ENCODE results near the gene IPP. TPM values are rescaled to one million over a fixed set of nuclear protein-coding genes. Genes with fewer than 3 reads are reported as not detected.

The IPP gene
- 10 to 100 TPM in 1 of 4 donors, 1 to 10 TPM in 3; 4.2 to 21.1 (median 7.5) TPM for polyA plus RNA-seq
- long read RNA-seq, donor 1: 0 reads
- long read RNA-seq, donor 2: 0 reads
- long read RNA-seq, donor 3: 0 reads
- long read RNA-seq, donor 4: 0 reads
- long read RNA-seq, donor 5, partial matches to known transcripts: 0 of 1 reads
- long read RNA-seq, donor 5, other reads (novel, unspliced or antisense): 0 of 1 reads
- long read RNA-seq, donor 6, partial matches to known transcripts: 0 of 1 reads
- long read RNA-seq, donor 6, other reads (novel, unspliced or antisense): 0 of 1 reads
- long read RNA-seq, donor 7: 0 reads
- long read RNA-seq, donor 8: 0 reads
- long read RNA-seq, donor 9, partial matches to known transcripts: 0 of 7 reads
- long read RNA-seq, donor 9, other reads (novel, unspliced or antisense): 7 of 7 reads
- long read RNA-seq, donor 10, partial matches to known transcripts: 86 of 124 reads
- long read RNA-seq, donor 10, other reads (novel, unspliced or antisense): 35 of 124 reads

DNA sequence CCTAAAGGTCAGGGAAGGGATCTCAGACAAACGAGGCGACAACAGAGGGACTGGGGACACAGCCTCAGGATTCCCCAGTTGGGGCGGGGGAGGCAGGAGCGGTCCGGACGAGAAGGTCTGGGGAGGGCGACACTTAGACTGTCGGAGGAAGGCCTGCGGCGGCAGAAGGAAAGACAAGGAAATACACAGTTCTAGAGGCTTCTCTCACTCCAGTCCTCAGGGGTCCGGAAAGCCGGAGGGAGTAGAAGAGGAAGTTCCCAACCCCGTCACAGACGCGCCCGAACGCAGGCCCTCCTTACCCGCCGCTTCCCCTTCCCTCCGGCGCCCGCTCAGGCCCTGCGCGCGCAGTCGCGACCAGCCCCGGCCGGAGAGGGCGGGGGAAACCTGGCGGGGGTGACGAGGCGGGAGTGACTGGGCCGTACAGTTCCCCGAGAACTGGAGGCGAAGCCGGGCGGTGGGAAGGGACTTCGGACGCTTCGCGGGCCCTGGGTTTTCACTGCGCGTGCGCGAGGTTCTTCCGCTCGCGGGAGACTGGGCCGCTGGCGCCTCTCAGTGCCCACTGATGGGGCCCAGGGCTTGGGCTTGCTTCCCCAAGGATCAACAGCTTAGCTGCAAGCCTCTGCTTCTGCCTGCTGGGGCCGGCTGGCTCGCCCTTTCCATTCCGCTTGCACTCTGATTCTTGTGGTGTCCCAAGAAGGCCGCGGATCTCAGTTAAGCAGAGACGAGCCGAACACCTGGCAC, at the start of gene IPP:
IPP (minus strand) TSS at position 356 of the 741 bp plus-strand sequence. CDS start 4,242 bp downstream, outside the sequence.
- peak within 1 kb of the TSS; percentile 57 to 81 (median 67) for H3K4me3 ChIP-seq (ENCODE audit: low read depth in 1 of 3, low read length in 3 of 3)
- 0 to 1% (median 0%) methylated on average over 56 to 58 of the region's 58 CpGs for WGBS, 3 donors
- peaks cover 0 to 25% of the 10 kb centered on the region in 2 donors for H3K9me3 ChIP-seq (ENCODE audit: control insufficient read depth in 2 of 2, insufficient read depth in 1 of 2, low read depth in 1 of 2, low read length in 1 of 2)
- FAIRE-seq (no peak), DNase-seq (peak; percentile 99)
- H3K36me3 ChIP-seq (ENCODE audit: control insufficient read depth in 3 of 3, insufficient read depth in 2 of 3, low read depth in 1 of 3, low read length in 3 of 3): peaks cover 0 to 10% (median 0%) of the 10 kb centered on the region in 3 donors
- H3K27ac ChIP-seq (ENCODE audit: low read depth in 1 of 3, low read length in 2 of 3): peak within 1 kb of the TSS; percentile 89 to 99 (median 91)
- no peaks in the 10 kb centered on the region for H3K27me3 ChIP-seq (ENCODE audit: control insufficient read depth in 3 of 3, insufficient read depth in 3 of 3, low read length in 3 of 3)
- H3K4me1 ChIP-seq (ENCODE audit: control insufficient read depth in 3 of 3, insufficient read depth in 2 of 3, low read depth in 1 of 3, low read length in 2 of 3): peaks cover 0 to 4% (median 0%) of the 10 kb centered on the region in 3 donors

DNA sequence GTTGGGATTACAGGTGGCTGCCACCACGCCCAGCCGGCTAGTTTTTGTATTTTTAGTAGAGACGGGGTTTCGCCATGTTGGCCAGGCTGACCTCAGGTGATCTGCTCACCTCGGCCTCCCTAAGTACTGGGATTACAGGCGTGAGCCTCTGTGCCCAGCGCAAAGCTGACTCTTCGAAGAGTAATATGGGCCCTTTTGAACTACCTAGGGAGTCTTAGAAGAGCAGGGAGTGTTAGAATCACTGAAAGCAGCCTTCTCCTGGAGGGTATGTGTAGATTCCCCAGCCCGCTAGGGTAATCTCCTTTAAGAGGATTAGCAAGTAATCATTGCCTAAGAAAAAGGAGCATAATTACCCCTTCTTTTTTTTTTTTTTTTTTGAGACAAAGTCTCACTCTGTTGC, 46.5 kb upstream of the IPP start:
- Histone ChIP-seq H3K27me3 (ENCODE audit: control insufficient read depth in 3 of 3, insufficient read depth in 3 of 3, low read length in 3 of 3) (no peaks in the 10 kb centered on the region), H3K9me3 (ENCODE audit: control insufficient read depth in 2 of 2, insufficient read depth in 1 of 2, low read depth in 1 of 2, low read length in 1 of 2) (no peaks in the 10 kb centered on the region), H3K4me1 (ENCODE audit: control insufficient read depth in 3 of 3, insufficient read depth in 2 of 3, low read depth in 1 of 3, low read length in 2 of 3) (no peaks in the 10 kb centered on the region), H3K27ac (ENCODE audit: low read depth in 1 of 3, low read length in 2 of 3) (no peak overlapping the region), H3K36me3 (ENCODE audit: control insufficient read depth in 3 of 3, insufficient read depth in 2 of 3, low read depth in 1 of 3, low read length in 3 of 3) (no peaks in the 10 kb centered on the region), H3K4me3 (ENCODE audit: low read depth in 1 of 3, low read length in 3 of 3) (no peak overlapping the region)
- 91 to 95% (median 91%) methylated on average over 9 of the region's 9 CpGs for WGBS, 3 donors
- no peak for FAIRE-seq
- DNase-seq: no peak

DNA sequence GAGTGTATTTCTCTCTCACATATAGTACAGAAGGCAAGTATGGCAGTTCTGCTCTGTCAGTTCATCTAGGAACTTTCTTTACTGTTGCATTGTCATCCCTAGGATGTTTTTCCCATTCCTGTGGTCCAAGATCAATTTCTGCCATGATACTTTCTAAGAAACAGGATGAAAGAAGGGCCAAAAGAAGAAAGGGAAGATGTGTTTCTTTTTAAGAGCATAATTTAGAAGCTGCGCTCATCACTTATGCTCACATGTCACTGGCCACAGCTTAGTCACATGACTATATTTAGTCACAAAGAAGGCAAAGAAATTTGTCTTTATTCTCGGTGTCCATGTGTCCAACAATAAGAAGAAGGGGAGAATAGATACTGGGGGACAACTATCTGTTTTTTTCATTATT, 45.9 kb upstream of the IPP start:
- H3K27ac ChIP-seq (ENCODE audit: low read depth in 1 of 3, low read length in 2 of 3): no peak overlapping the region
- FAIRE-seq: no peak
- no peaks in the 10 kb centered on the region for H3K27me3 ChIP-seq (ENCODE audit: control insufficient read depth in 3 of 3, insufficient read depth in 3 of 3, low read length in 3 of 3)
- no peak for DNase-seq
- H3K4me3 ChIP-seq (ENCODE audit: low read depth in 1 of 3, low read length in 3 of 3): no peak overlapping the region
- H3K36me3 ChIP-seq (ENCODE audit: control insufficient read depth in 3 of 3, insufficient read depth in 2 of 3, low read depth in 1 of 3, low read length in 3 of 3): no peaks in the 10 kb centered on the region
- 79 to 86% (median 84%) methylated on average over 2 of the region's 2 CpGs for WGBS, 3 donors
- no peaks in the 10 kb centered on the region for H3K9me3 ChIP-seq (ENCODE audit: control insufficient read depth in 2 of 2, insufficient read depth in 1 of 2, low read depth in 1 of 2, low read length in 1 of 2)
- H3K4me1 ChIP-seq (ENCODE audit: control insufficient read depth in 3 of 3, insufficient read depth in 2 of 3, low read depth in 1 of 3, low read length in 2 of 3): no peaks in the 10 kb centered on the region

DNA sequence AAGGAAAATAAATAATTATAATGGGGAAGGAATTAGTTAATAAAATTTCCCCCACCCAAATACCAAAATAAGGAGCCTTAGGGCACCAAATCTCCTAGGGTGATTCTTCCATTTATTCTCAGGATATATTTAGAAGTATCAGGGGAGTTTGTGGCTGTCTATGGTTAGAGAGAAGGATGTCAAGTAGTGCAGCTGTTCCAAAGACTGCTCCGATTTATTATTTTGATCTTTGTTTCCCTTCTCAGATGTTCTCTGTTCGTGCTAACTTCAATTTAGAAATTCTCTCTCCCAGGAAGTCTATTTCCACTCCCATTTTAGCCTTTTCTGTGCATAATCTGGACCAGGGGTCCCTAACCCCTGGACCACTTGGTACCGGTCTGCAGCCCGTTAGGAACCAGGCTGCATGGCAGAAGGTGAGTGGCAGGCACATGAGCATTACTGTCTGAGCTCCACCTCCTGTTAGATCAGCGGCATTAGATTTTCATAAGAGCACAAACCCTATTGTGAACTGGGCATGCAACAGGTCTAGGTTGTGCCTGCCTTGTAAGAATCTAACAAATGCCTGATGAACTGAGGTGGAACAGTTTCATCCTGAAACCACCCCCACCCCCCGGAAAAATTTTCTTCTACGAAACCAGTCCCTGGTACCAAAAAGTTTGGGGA, 43.6 kb upstream of the IPP start:
- no peaks in the 10 kb centered on the region for H3K27me3 ChIP-seq (ENCODE audit: control insufficient read depth in 3 of 3, insufficient read depth in 3 of 3, low read length in 3 of 3)
- FAIRE-seq (no peak), DNase-seq (peak in 1 of 2 donors; percentile 21)
- H3K4me1 ChIP-seq (ENCODE audit: control insufficient read depth in 3 of 3, insufficient read depth in 2 of 3, low read depth in 1 of 3, low read length in 2 of 3): no peaks in the 10 kb centered on the region
- H3K4me3 ChIP-seq (ENCODE audit: low read depth in 1 of 3, low read length in 3 of 3): no peak overlapping the region
- H3K9me3 ChIP-seq (ENCODE audit: control insufficient read depth in 2 of 2, insufficient read depth in 1 of 2, low read depth in 1 of 2, low read length in 1 of 2): no peaks in the 10 kb centered on the region
- 42 to 58% (median 49%) methylated on average over 7 of the region's 7 CpGs for WGBS, 3 donors
- no peaks in the 10 kb centered on the region for H3K36me3 ChIP-seq (ENCODE audit: control insufficient read depth in 3 of 3, insufficient read depth in 2 of 3, low read depth in 1 of 3, low read length in 3 of 3)
- H3K27ac ChIP-seq (ENCODE audit: low read depth in 1 of 3, low read length in 2 of 3): no peak overlapping the region

DNA sequence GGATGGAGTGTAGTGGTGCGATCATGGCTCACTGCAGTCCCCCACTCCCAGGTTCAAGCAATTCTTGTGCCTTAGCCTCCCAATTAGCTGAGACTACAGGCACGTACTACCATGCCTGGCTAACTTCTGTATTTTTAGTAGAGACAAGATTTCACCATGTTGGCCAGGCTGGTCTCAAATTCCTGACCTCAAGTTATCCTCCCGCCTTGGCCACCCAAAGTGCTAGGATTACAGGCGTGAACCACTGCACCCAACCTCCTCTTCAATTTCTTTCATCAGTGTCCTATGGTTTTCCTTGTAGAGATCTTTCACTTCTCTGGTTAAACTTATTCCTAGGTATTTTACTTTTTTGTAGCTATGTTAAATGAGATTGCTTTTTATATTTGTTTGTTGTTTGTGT, 42.3 kb upstream of the IPP start:
- Histone ChIP-seq H3K36me3 (ENCODE audit: control insufficient read depth in 3 of 3, insufficient read depth in 2 of 3, low read depth in 1 of 3, low read length in 3 of 3) (no peaks in the 10 kb centered on the region), H3K9me3 (ENCODE audit: control insufficient read depth in 2 of 2, insufficient read depth in 1 of 2, low read depth in 1 of 2, low read length in 1 of 2) (no peaks in the 10 kb centered on the region), H3K27me3 (ENCODE audit: control insufficient read depth in 3 of 3, insufficient read depth in 3 of 3, low read length in 3 of 3) (no peaks in the 10 kb centered on the region), H3K27ac (ENCODE audit: low read depth in 1 of 3, low read length in 2 of 3) (no peak overlapping the region), H3K4me1 (ENCODE audit: control insufficient read depth in 3 of 3, insufficient read depth in 2 of 3, low read depth in 1 of 3, low read length in 2 of 3) (no peaks in the 10 kb centered on the region), H3K4me3 (ENCODE audit: low read depth in 1 of 3, low read length in 3 of 3) (no peak overlapping the region)
- DNase-seq: no peak
- no peak for FAIRE-seq
- 89 to 97% (median 92%) methylated on average over 4 of the region's 4 CpGs for WGBS, 3 donors

DNA sequence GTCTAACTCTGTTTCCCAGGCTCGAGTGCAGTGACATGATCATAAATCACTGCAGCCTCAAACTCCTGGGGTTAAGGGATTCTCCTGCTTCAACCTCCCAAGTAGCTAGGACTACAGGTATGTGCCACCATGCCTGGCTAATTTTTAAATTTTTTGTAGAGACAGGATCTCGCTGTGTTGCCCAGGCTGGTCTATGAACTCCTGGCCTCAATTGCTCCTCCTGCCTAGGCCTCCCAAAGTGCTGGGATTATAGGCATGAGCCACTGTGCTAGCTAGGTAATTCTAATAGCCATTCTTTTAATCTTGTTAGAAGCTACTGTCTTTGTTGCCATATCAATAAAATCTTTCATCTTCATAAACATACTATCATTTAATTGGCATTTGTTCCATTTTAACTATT, 39.1 kb upstream of the IPP start:
- no peak for FAIRE-seq
- 66 to 78% (median 71%) methylated on average over 2 of the region's 2 CpGs for WGBS, 3 donors

DNA sequence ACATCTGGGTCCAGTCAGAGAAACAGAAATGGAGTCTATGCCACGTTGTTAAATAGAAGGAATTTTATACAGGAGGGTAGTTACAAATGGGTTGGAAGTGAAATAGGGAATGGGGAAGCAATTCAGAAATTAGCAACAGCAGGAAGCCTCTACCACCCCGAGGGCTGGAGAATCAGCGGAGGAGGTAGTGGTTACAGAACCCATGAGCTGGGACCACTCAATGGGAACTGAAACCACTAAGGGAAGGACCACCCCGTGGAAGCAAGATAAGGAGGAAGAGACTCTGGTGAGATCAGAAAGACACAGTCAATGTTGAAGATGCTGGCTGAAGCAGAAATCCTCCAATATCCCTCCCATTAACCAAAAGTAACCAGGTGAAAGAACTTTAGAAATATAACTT, 37.5 kb upstream of the IPP start:
- Histone ChIP-seq H3K27me3 (ENCODE audit: control insufficient read depth in 3 of 3, insufficient read depth in 3 of 3, low read length in 3 of 3) (no peaks in the 10 kb centered on the region), H3K4me1 (ENCODE audit: control insufficient read depth in 3 of 3, insufficient read depth in 2 of 3, low read depth in 1 of 3, low read length in 2 of 3) (no peaks in the 10 kb centered on the region), H3K27ac (ENCODE audit: low read depth in 1 of 3, low read length in 2 of 3) (no peak overlapping the region), H3K4me3 (ENCODE audit: low read depth in 1 of 3, low read length in 3 of 3) (no peak overlapping the region), H3K9me3 (ENCODE audit: control insufficient read depth in 2 of 2, insufficient read depth in 1 of 2, low read depth in 1 of 2, low read length in 1 of 2) (peaks cover 0 to 2% of the 10 kb centered on the region in 2 donors), H3K36me3 (ENCODE audit: control insufficient read depth in 3 of 3, insufficient read depth in 2 of 3, low read depth in 1 of 3, low read length in 3 of 3) (no peaks in the 10 kb centered on the region)
- FAIRE-seq: no peak
- 64 to 80% (median 75%) methylated on average over 4 of the region's 4 CpGs for WGBS, 3 donors
- DNase-seq: no peak

More for the DNA sequence above, 39.1 kb upstream of the IPP start:
- Histone ChIP-seq H3K4me1 (ENCODE audit: control insufficient read depth in 3 of 3, insufficient read depth in 2 of 3, low read depth in 1 of 3, low read length in 2 of 3) (no peaks in the 10 kb centered on the region), H3K36me3 (ENCODE audit: control insufficient read depth in 3 of 3, insufficient read depth in 2 of 3, low read depth in 1 of 3, low read length in 3 of 3) (no peaks in the 10 kb centered on the region), H3K9me3 (ENCODE audit: control insufficient read depth in 2 of 2, insufficient read depth in 1 of 2, low read depth in 1 of 2, low read length in 1 of 2) (peaks cover 0 to 2% of the 10 kb centered on the region in 2 donors), H3K27me3 (ENCODE audit: control insufficient read depth in 3 of 3, insufficient read depth in 3 of 3, low read length in 3 of 3) (no peaks in the 10 kb centered on the region), H3K27ac (ENCODE audit: low read depth in 1 of 3, low read length in 2 of 3) (no peak overlapping the region), H3K4me3 (ENCODE audit: low read depth in 1 of 3, low read length in 3 of 3) (no peak overlapping the region)
- no peak for DNase-seq

DNA sequence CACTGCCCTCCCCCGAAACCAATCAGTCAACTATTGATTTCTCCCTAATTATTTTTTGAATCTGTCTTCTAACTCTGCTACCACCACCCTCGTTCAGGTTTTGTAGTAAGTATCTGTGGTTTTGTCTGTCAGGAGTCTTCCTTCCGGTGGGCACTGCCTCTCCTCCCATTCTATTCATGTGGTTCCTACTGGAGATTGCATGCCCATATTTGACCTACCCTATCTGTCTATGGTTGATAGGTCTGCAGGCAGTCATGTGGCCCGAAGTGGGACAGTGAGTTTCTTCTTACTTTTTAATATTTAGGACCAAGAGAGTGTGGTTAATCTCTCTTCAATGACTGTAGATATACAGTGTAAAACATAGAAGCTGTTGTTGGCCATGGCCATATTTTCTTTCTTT, 35.1 kb upstream of the IPP start:
- Histone ChIP-seq H3K4me1 (ENCODE audit: control insufficient read depth in 3 of 3, insufficient read depth in 2 of 3, low read depth in 1 of 3, low read length in 2 of 3) (no peaks in the 10 kb centered on the region), H3K9me3 (ENCODE audit: control insufficient read depth in 2 of 2, insufficient read depth in 1 of 2, low read depth in 1 of 2, low read length in 1 of 2) (peaks cover 0 to 2% of the 10 kb centered on the region in 2 donors), H3K27ac (ENCODE audit: low read depth in 1 of 3, low read length in 2 of 3) (no peak overlapping the region), H3K4me3 (ENCODE audit: low read depth in 1 of 3, low read length in 3 of 3) (no peak overlapping the region), H3K36me3 (ENCODE audit: control insufficient read depth in 3 of 3, insufficient read depth in 2 of 3, low read depth in 1 of 3, low read length in 3 of 3) (no peaks in the 10 kb centered on the region), H3K27me3 (ENCODE audit: control insufficient read depth in 3 of 3, insufficient read depth in 3 of 3, low read length in 3 of 3) (peaks cover 0 to 3% (median 0%) of the 10 kb centered on the region in 3 donors)
- DNase-seq (no peak), FAIRE-seq (no peak)
- WGBS, 3 donors: 66 to 88% (median 71%) methylated on average over 4 of the region's 4 CpGs

Measured in small intestine (tissue), 16 donors.